GM18508 (cell line): ENCODE data around the gene TMEM154.

Experiments
- ATAC-seq: cut with Tn5 transposase; IDR thresholded peaks from one replicate; pipeline ENCODE4 v1.9.1; 2021; ENCODE audit warnings: moderate number of reproducible peaks; ENCODE audit not compliant: insufficient read depth, unreplicated experiment

The TMEM154 gene

DNA sequence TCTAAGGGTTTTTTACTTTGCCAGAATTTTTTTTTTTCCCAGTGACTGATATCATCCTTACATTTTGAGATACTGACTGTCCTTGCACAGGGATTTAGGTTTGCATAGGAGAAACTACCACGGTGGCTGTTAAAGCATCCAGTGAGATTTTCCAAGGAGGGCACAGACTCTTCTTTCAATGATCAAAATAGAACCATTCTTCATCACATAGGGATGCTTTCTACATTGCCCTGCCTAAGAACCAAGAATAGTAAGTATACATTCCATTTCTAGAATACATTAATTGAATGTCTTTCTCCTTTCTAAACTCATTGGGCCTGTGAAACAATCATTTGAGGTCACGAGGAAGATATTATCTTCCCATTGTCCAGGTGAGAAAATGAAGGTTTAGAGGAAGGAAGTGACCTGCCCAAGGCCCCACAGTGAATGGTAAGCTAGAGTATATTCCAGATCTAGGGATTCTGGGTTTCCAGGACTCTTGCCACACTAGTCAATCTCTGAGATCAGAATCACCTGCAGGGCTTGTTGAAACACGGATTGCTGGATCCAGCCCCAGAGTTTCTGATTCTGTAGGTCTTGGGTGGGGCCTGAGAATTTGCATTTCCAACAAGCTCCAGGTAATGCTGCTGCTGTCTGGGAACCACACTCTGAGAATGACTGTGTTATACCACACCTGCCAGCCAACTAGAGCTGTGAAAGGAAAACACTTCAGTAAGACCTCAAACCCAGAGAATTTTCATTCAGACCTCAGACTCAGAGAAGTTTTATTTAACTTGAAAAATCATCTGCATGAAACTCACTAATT, 17.7 kb upstream of the TMEM154 start:
- no peak for ATAC-seq

DNA sequence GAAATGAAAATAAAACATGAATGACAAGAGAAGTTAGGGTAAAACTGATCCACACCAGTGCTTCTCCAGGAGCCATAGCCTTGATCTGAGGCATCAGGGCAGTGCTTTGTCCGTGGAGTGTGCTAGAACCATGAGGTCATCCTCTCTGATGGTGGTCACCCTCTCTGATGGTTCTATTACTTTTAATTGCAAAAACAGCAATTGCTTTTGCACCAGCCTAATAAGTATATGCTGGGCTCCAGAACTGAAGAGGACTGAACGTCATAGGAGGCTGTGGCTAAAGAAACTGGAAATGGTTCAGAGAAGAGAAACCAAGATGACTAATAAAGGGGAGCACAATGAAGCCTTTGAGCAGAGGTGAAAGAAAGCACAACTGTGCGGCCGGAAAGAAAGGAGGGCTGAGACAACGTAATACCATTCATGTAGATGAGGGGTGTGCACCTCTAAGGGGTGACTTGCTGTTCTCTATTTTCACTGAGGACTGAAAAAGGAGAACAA, 17.0 kb upstream of the TMEM154 start:
- peak; percentile 98 for ATAC-seq

DNA sequence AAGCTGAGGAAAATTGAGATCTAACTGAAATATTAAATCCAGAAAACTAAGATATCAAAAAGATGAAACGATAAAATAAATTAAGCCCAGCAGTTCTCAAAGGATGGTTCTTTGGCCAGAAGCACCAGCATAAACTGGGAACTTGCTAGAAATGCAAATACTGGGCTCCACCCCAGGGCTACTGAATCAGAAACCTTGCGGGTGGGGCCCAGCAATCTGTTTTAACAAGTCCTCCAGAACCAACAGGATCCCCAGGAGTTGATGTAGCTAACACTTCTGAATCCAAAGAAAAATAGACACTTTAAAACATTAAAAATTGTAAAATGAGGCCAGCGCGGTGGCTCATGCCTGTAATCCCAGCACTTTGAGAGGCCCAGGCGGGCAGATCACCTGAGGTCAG, 14.1 kb upstream of the TMEM154 start:
- ATAC-seq: no peak

DNA sequence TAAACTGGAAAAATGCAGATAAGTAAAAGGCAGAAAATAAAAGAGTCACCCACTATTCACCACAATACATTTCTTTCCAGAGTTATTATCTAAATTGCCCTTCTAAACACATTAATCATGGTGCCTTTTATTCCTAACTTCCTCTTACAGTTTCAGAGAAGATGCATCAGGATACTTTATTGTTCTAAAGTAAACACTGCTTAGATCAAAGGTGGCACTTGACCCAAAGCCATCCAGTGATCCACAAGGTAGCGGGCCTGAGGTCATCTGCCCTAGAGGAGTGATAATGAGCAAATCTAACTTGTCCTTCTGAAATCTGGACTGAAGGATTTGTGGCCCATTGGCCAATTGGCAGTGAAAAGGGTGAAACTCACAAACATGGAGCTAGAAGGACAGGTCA, 12.0 kb upstream of the TMEM154 start:
- no peak for ATAC-seq

DNA sequence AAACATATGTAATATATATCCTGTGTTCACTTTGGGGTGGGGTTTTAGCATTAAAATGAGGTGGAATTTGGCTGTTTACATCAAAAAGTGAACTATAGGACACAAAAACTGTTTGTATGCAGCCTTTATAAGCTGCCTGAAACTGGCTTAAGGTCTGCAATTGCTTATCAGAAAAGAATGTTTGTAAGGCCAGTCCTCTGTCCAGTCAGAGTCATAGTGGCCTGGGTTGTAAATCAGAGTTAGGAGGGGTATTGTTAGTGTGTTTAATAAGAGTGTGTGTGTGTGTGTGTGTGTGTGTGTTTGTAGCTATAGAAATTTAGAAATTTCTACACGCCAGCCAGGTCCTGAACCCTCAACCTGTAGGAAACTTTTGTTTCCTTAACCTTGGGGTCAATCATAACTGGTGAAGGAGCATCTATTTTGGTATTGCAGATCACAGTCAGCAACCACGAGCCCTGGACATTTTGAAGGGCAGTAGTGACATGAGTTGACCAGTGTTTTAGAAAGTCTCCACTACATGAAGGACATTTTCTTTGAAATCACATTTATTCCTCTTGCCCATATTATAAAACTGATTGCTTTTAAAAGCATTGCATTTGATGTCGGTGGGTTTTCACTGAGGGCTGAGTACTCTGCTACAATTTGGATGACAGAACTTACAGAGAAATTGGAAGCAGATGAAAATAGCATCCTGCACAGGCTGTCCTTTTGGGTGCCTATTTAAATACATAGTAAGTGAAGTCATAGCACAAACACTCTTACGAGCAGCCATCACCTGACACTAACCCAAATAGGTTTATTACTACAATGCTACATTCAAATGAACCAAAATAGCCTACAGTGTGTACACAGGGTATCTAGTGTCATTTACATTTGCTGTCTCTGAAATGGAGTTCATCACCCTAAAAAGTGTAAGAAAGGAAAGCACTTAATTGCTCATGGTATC, 11.2 kb upstream of the TMEM154 start:
- ATAC-seq: no peak

DNA sequence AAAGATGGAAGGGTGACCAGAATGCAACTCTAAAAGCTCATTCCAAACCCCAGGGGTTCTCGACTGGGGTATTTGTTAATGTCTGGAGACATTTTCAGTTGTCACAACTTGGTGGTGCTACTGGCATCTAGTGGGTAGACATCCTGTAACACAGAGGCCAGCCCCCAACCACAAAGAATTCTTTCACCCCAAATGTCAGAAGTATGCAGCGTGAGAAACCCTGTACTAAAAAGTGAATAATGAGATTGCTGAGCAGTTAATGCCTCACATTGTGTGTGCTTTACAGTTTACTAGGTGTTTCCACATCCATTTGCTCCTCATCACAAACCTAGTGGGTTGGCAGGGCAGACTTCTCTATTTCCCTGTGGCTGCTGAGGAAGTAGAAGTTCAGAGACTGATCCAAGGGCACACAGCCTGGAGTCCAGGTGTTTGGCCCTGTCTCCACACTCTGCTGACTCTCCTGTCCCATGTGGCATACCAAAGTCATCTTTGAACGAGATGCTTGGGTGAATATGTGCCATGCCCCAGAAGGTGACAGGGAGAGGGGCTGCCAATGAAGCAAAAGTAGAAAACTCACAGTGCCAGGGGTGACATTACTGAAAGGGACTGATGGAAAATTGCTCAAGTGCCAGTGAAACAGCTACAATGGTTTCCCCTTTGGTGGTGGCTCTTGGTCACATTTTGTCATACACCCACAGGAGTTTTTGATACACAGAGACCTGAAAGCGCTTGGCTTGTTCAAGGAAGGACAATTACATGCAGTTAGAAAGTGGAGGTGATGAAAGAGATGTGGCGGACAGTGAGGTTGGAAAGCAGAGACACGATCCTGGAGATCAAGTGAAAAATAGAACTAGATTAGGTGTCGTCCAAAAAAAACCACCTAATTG, 10.1 kb upstream of the TMEM154 start:
- no peak for ATAC-seq

DNA sequence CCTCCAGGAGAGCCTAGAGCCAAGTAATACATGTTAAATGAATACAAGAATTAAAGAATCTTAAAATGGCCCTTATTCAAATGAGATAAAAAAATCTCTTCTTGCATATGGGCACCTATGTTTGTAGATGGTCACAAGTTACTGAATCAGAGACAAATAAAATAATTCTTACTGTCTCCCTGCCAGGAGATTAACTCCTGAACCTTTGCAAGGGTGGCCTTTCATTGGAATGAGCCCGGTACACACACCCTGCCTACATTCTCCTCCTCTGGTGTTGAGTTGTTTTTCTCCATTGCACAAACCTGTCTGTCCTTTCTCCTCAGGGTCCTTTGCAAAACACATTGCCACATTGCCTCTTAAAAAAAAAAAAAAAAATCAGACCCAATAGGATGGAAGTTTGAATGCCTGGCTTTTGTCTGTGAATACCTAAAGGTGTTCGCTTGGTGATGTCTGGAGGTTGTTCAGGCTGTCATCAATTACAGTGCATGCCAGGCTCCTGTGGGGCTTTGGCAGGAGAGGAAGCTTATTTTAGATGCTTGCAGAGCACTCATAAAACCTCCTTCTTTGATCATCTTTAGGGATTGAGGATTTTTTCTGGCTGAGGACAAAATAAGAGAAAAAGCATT, 8.3 kb upstream of the TMEM154 start:
- no peak for ATAC-seq

DNA sequence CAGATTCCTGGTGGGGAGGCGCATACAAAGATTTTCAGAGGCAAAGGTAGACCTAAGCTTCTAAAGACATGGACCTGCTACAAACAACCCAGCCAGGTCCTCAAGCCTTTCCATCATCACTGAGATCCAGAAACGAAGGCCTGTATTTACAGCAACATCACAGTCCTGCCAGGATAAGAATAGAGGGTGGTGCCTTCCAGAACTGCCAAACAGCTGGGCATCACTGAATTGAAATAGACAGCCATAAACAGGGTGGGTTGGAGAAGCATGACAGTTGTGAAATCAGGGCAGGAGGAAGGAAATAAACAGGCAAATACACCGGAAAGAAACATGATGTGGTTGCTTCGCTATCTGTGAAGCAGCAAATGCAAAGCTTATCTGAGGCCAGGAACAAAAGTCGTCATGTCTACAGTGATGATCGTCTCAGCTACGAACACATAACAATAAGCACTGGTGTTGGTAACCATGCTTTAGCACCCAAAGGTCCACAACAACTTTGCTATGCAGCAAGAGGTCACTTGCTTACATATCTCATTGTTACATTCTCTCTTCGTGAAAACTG, 6.7 kb upstream of the TMEM154 start:
- no peak for ATAC-seq

DNA sequence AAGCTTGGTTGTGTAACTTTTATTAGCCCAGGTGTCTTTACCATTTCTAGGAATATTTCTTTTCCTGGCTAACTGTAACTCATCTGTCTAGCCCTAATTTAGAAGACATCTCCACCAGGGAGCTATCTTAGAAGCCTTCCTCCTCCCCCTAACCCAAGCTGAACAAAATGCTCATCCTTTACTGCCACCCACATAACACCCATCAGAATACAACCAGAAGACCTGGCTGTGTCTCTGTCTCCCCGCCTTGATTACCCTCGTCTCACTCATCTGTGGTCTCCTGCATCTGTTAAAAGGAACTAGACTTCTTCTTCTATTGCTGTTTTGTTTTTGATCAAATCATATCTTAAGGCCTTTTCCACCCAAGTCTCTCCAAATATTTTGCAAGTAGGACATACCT, 4.8 kb upstream of the TMEM154 start:
- ATAC-seq: no peak

DNA sequence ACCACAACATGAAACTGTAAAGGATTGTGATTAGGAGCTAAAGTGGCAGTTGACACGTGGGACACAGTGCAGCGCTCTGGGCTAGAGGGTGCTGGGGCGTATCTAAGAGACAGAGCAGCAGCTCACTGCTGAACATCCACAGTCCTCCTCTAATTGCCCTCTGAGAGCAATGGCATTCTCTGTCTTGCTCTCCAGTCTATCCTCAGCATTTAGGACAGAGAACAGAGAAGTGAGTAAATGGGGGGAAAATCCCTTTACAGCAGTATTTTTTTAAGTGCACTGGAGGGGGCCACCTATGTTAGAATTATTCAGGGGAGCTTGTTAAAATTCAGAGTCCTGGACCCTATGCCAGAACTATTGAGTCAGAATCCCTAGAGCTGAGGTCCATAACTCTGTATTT, 4.2 kb upstream of the TMEM154 start:
- ATAC-seq: no peak

DNA sequence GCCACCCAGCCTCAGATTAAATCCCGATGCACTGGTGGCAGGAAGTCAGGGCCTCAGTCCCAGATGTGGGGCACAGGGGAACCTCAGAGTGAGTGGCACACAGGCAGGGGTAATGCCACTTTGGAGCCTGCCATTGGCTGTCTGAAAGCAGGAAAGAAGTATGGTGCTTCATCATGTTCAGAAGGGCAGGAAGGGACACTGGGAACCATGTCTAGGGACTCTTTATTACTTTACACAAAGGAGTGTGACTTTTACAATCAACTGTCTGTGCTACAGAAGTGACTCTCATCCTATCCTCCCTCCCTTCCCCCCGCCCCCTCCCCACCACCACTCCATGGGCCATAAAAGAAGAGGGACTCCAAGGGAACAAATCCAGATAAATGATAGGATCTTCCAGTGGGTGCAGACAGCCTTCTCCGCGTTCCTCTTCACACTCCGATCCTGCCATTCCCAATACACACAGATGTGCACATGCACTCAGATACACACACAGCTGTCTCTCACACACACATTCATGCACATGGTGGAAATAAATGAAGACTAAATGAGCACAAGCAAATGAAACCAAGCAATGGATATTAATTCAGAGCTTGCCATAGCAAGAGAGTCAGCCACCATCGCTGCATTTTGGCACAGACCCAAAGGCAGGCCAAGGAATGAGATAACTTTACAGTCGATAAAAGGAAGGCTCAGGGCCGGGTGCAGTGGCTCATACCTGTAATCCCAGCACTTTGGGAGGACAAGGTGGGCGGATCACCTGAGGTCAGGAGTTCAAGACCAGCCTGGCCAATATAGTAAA, 2.5 kb upstream of the TMEM154 start:
- ATAC-seq: no peak

DNA sequence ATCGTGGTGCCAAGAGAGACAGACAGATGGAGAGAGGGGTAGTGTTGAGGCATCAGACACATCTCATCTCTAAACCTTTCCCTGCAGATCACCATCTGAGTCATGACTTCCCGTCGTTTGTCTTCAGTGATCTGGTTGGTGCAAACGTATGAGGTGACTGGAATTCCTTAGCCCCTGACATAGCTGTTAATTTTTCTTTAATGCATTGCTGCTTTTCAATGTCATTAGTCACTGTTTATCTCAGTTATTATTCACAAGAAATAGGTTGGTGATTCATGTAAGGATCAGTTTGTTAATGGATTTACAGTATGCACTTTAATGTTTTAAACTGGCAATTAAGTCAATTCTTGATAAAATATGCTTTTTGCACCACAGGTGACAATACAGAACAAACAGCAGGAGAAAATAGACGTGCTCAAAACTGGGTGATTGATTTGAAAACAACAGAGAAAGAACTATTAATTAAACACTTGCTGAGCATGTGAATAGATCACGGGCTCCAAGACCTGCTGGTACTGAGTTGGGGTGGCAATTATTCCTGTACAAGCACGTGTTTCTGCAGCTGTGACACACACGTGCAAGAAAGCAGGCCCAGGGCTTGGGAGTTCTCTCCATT, 1.3 kb upstream of the TMEM154 start:
- ATAC-seq: peak; percentile 34

DNA sequence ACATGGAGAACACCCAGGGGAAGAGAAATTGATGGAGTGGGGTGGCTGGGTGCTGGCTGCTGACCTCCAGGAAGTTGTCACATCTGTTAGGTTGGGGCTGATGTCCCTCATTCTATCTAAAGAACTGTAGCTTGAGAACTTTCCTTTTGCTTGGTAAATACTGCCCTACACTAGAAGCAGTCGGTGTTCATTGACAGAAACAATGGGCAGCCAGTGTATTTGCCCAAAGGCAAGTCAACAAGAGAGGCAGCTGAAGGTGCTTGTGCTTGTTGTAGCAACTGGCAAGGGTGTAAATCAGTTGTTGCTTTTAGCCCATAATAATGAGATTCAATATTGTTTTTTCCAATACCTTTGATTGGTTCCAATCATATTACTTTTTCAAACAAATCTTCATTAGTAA, 956 bp downstream of the TMEM154 start:
- no peak for ATAC-seq

DNA sequence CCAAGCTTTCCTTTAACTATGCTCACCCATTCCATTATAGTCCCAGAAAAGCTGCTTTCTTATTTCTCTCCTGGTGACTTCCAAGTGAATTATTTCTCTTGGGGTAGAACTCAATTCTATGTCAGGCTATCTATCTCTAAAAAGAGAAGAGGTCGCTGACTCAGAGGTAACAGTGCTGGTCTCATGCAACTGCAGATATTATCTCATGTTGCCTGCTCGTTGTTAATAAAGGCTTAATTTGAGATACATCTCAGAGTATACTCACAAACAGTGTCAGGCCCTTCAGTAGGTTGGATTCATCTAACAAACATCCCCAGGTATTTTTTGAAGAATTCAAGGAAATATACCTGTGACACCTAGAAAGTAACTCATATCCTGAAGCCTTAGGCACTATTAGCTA, 2.7 kb downstream of the TMEM154 start:
- ATAC-seq: no peak

DNA sequence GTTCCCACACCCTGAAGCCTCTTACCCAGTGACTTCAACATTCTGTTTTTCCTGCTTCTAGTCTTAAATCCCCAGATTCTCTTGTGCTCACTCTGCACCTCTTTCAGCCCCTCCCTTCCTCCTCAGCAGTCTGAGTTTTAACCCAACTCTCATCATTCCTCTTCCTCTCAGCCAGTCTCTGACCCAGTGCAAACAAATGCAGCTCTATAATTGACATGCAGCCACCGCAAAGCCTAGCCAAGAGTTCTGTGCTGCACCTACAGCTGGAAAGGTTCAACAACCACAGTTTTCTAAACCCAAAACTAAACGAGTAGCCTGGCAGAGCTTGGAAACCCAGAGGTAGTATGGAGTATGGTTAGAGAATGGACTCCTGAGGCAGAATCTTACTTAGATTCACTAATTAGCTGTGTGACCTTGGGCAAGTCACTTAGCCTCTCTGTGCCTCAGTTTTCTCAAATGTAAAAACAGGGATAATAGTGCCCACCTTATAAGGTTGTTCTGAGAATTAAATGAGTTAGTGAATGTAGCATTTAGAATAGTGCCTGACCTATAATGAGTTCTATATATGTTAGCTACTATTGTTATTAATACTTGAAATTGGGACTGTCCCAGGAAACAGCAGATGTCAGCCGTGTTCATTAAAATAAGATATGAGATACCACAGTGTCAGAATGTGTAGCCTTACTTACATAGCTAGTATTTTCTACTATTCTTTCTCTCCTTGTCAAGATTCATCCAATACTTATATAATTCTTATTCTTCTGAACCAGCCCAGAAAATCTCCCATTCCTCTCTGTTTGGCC, 3.5 kb downstream of the TMEM154 start:
- ATAC-seq: no peak

DNA sequence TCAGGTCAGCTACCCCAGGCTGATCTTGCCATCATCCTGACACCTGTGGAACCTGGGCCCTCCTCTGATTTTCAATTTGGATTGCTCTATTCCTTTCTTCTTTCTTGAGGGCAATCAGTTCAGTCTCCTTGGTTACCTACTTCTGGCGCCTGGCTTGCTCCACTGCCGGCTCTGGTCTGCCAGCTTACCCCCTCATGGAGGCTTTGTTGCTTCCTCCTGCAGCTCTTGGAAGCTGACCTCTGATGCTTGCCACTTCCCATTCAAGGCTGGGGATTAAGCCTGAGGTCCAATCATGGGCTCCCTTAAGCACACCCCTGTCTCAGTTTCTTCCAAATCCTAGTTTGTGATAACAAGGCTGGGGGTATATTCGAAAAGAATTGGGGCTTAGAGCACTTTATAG, 5.4 kb downstream of the TMEM154 start:
- ATAC-seq: no peak

DNA sequence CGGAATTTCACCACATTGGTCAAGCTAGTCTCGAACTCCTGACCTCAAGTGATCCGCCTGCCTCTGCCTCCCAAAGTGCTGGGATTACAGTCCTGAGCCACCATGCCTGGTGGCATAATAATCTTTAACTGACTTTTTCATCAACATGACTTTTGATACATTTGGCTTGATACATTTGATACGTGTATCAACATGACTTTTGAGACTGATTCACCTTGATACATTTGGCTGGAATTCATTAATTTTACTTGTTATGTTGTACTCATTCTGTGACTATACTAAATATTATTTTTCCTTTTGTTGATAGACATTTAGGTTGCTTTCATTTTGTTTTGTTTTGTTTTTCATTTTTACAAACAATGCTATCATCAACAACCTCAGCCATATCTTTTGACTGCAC, 6.3 kb downstream of the TMEM154 start:
- no peak for ATAC-seq
